GM20431 (cell line): ENCODE data around the gene GALNT9.

Experiments
- in situ Hi-C: fragments of 300-500 bp; cut with MseI, MboI; formaldehyde crosslinking; loops from one replicate; pipeline ENCODE4 v1.15.0; 2020; ENCODE audit warnings: low sequenced_read_pairs; ENCODE audit not compliant: unreplicated experiment

GALNT9 gene

GRCh38 chr12:132168311-132169031 lies 160.9 kb downstream of the GALNT9 start:
- in situ Hi-C loops, result no loop called here

GRCh38 chr12:132167611-132168310 lies 161.6 kb downstream of the GALNT9 start:
- in situ Hi-C loops, result no loop called here

- in situ Hi-C loops, result no loop called here
Observed at GRCh38 chr12:132166801-132167591, 162.4 kb downstream of the GALNT9 start.

- in situ Hi-C loops, result no loop called here
Observed at GRCh38 chr12:132166093-132166492, 163.3 kb downstream of the GALNT9 start.

GRCh38 chr12:132165584-132165983 lies 163.8 kb downstream of the GALNT9 start:
- in situ Hi-C loops, result no loop called here

GRCh38 chr12:132164426-132164825 lies 165.0 kb downstream of the GALNT9 start:
- in situ Hi-C loops, result no loop called here

GRCh38 chr12:132163911-132164288 lies 165.5 kb downstream of the GALNT9 start:
- in situ Hi-C loops, result no loop called here

GRCh38 chr12:132163041-132163910 lies 166.1 kb downstream of the GALNT9 start:
- in situ Hi-C loops, result no loop called here

- in situ Hi-C loops, result no loop called here
Observed at GRCh38 chr12:132162508-132163031, 166.8 kb downstream of the GALNT9 start.

- in situ Hi-C loops, result no loop called here
Observed at GRCh38 chr12:132161796-132162507, 167.4 kb downstream of the GALNT9 start.

- in situ Hi-C loops, result no loop called here
Observed at GRCh38 chr12:132161036-132161781, 168.2 kb downstream of the GALNT9 start.

- in situ Hi-C loops, result no loop called here
Observed at GRCh38 chr12:132160601-132161035, 168.8 kb downstream of the GALNT9 start.

GRCh38 chr12:132160016-132160415 lies 169.4 kb downstream of the GALNT9 start:
- in situ Hi-C loops, result no loop called here

- in situ Hi-C loops, result no loop called here
Observed at GRCh38 chr12:132159555-132160003, 169.8 kb downstream of the GALNT9 start.

- in situ Hi-C loops, result no loop called here
Observed at GRCh38 chr12:132158677-132159554, 170.5 kb downstream of the GALNT9 start.

- in situ Hi-C loops, result no loop called here
Observed at GRCh38 chr12:132157733-132158409, 171.5 kb downstream of the GALNT9 start.
